Kidney (tissue), 14 donors: ENCODE measurements around the gene DGLUCY. TPM values are rescaled to one million over a fixed set of nuclear protein-coding genes. Genes with fewer than 3 reads are reported as not detected.

Source experiments
- DNase-seq, 5 donors: peaks; one replicate each; pipeline ENCODE4 v3.0.0-alpha.2; 2013 to 2020
- FAIRE-seq: peaks from 2 replicates; lab custom pipeline; 2012; peaks lifted over from hg19 to GRCh38; lab: Jason Lieb, UNC
- H3K27ac ChIP-seq, 2 donors: one replicate each; pipeline ENCODE4 v1.7.0; 2013; ENCODE audit warnings: low read depth in 2 of 2, low read length in 2 of 2, inconsistent platforms in 1 of 2
- H3K27me3 ChIP-seq: one replicate; pipeline ENCODE4 v1.7.1; 2013; ENCODE audit warnings: low read length, inconsistent platforms; ENCODE audit not compliant: control insufficient read depth, insufficient read depth
- H3K36me3 ChIP-seq, 3 donors: one replicate each; pipeline versions ENCODE4 v1.7.0 to v1.7.1; 2013; ENCODE audit warnings: low read length in 3 of 3, control low read depth in 1 of 3, inconsistent platforms in 1 of 3; ENCODE audit not compliant: insufficient read depth in 3 of 3, control insufficient read depth in 2 of 3
- H3K4me1 ChIP-seq, 3 donors: one replicate each; pipeline versions ENCODE4 v1.7.0 to v1.7.1; 2013; ENCODE audit warnings: low read length in 3 of 3, inconsistent platforms in 1 of 3, low read depth in 1 of 3; ENCODE audit not compliant: control insufficient read depth in 2 of 3, insufficient read depth in 2 of 3
- H3K4me3 ChIP-seq, 3 donors: one replicate each; pipeline versions ENCODE4 v1.7.0 to v1.8.1; 2013; ENCODE audit warnings: low read length in 3 of 3, control low read depth in 1 of 3, inconsistent platforms in 1 of 3
- H3K9ac ChIP-seq, 3 donors: one replicate each; pipeline versions ENCODE4 v1.7.0 to v1.7.1; 2013; ENCODE audit warnings: low read length in 3 of 3, control low read depth in 1 of 3, inconsistent platforms in 1 of 3
- H3K9me3 ChIP-seq, 3 donors: one replicate each; pipeline versions ENCODE4 v1.7.0 to v1.7.1; 2013; ENCODE audit warnings: low read length in 3 of 3, control low read depth in 1 of 3, inconsistent platforms in 1 of 3; ENCODE audit not compliant: control insufficient read depth in 2 of 3, insufficient read depth in 1 of 3
- intact Hi-C: fragments of 100-400 bp; cut with DNase I; formaldehyde crosslinking; loops from one replicate; pipeline ENCODE4 v1.11.1; 2022
- polyA plus RNA-seq: library from polyadenylated mRNA; stranded (reverse); fragments of 350-450 nt; fragmentation: Illumina TruSeq; extraction: RNeasy Lipid Tissue Mini Kit (QIAGEN cat#74804); gene quantifications from one replicate; pipeline ENCODE4 v1.2.3, GENCODE V29; 2014; ENCODE audit warnings: low read depth, low replicate concordance; ENCODE audit not compliant: insufficient read depth
- total RNA-seq: library from RNA; stranded (reverse); fragmentation: NEBNext Ultra II Directional; extraction: Animal tissue kit (Norgen Biotek cat#: 25700); gene quantifications from one replicate; pipeline ENCODE4 v1.2.1, GENCODE V29; 2021
- TF ChIP-seq, protein P1 (sequence below): IDR thresholded peaks from 3 replicates; pipeline ENCODE4 v1.5.1; 2012; ENCODE audit warnings: mild to moderate bottlenecking, moderate library complexity, borderline replicate concordance; ENCODE audit not compliant: insufficient read depth; ENCODE audit errors: extremely low read depth
- donor health status: control.
- donor health status: control.
- donor health status: control.
- donor health status: control.
- donor health status: control.
- donor health status: DM: yes; HTN: yes; CAD: no.
- donor health status: Normal renal cell carcinoma (clear cell type).

DGLUCY gene
- total and polyA plus RNA-seq, 2 donors from 2014 or later = 79.7 to 83.4 TPM

DNA sequence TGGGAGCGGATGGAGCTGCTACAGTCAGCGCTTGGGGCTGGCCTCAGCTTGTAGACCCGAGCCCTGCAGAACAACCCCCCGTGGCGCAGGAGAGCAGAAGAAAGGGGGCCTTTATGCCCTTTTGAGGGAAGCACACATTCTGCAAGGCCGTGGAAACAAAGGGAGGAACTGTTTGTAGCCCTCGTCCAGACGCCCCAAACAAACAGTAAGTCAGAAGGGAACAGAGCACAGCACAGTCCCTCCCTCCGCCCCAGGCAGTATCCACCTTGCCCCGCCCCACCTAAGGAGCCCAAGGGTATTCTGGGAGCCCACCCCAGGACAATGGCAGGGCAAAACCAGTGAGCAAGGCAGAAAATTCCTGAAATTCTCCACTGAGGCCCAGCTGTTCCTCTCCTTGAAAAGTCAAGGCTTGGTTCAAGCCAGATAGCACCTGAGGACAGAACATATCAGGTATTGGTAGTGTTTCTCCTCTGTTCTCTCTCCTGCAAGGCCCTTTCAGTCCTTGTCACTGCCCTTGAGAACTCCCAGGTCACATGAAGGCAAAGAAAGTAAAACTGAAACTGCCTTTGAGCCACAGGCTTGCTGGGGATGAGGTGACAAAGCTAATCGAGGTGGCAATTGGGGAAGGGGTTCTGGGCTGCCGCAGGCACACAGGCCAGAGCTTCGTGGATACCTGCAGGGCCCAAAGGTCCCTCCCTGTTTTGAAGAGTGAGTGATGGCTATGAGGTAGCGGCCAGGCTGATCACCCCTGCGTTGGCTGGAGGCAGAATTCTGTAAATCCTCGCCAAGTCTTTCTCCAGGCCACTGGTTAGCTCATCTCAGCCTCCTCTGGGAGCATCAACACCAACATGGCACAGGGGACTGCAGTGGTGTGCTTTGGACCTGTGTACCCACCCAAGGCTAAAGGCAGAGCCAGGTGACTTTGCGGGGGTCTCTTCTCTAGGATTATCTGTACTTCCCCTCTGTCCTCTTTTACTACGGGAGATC lies 499 bp downstream of the DGLUCY start:
- Histone ChIP-seq H3K9me3 (no peaks in the 10 kb centered on the region), H3K27me3 (no peaks in the 10 kb centered on the region), H3K36me3 (no peaks in the 10 kb centered on the region), H3K4me1 (peaks cover 0 to 21% (median 20%) of the 10 kb centered on the region in 3 donors), H3K4me3 (peak overlapping the region; percentile 79 to 97 (median 91)), H3K9ac (peak overlapping the region; percentile 82 to 98 (median 94)), H3K27ac (peak overlapping the region; percentile 90 to 96)
- DNase-seq (peak in 4 of 5 donors; percentile 71 to 89 (median 84)), FAIRE-seq (no peak)
- TF ChIP-seq, protein P1, sequence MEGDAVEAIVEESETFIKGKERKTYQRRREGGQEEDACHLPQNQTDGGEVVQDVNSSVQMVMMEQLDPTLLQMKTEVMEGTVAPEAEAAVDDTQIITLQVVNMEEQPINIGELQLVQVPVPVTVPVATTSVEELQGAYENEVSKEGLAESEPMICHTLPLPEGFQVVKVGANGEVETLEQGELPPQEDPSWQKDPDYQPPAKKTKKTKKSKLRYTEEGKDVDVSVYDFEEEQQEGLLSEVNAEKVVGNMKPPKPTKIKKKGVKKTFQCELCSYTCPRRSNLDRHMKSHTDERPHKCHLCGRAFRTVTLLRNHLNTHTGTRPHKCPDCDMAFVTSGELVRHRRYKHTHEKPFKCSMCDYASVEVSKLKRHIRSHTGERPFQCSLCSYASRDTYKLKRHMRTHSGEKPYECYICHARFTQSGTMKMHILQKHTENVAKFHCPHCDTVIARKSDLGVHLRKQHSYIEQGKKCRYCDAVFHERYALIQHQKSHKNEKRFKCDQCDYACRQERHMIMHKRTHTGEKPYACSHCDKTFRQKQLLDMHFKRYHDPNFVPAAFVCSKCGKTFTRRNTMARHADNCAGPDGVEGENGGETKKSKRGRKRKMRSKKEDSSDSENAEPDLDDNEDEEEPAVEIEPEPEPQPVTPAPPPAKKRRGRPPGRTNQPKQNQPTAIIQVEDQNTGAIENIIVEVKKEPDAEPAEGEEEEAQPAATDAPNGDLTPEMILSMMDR = no peak
- intact Hi-C loops = no loop called here

GRCh38 chr14:91115986-91116770 lies 2.3 kb downstream of the DGLUCY start:
- Histone ChIP-seq H3K4me3 (peak overlapping the region in 2 of 3 donors; percentile 91 to 97), H3K27ac (peak overlapping the region; percentile 5 to 90), H3K9me3 (no peaks in the 10 kb centered on the region), H3K27me3 (no peaks in the 10 kb centered on the region), H3K4me1 (peaks cover 0 to 28% (median 26%) of the 10 kb centered on the region in 3 donors), H3K36me3 (peaks cover 0 to 8% (median 0%) of the 10 kb centered on the region in 3 donors), H3K9ac (peak overlapping the region in 1 of 3 donors; percentile 23)
- intact Hi-C loops = no loop called here
- DNase-seq (no peak), FAIRE-seq (no peak)
- TF ChIP-seq, protein P1 = no peak

GRCh38 chr14:91116913-91117588 lies 3.2 kb downstream of the DGLUCY start:
- Histone ChIP-seq H3K27me3 (no peaks in the 10 kb centered on the region), H3K9ac (no peak overlapping the region), H3K4me3 (no peak overlapping the region), H3K9me3 (no peaks in the 10 kb centered on the region), H3K4me1 (peaks cover 0 to 28% (median 26%) of the 10 kb centered on the region in 3 donors), H3K27ac (peak overlapping the region in 1 of 2 donors; percentile 44), H3K36me3 (peaks cover 0 to 8% (median 0%) of the 10 kb centered on the region in 3 donors)
- FAIRE-seq = no peak
- no peak for DNase-seq
- TF ChIP-seq, protein P1 = no peak
- intact Hi-C loops = no loop called here
